HG03521 (cell line): ENCODE results near the gene RAB3D.
"Not testable (repeated sequence)": the region's sequence is repeated elsewhere in the genome, so short reads cannot be mapped to it uniquely, and the experiment has no call there.

Source experiments
- ATAC-seq: cut with Tn5 transposase; IDR thresholded peaks from one replicate; pipeline ENCODE4 v1.9.1; 2021; ENCODE audit warnings: mild to moderate bottlenecking, moderate library complexity; ENCODE audit not compliant: unreplicated experiment

The RAB3D gene

DNA sequence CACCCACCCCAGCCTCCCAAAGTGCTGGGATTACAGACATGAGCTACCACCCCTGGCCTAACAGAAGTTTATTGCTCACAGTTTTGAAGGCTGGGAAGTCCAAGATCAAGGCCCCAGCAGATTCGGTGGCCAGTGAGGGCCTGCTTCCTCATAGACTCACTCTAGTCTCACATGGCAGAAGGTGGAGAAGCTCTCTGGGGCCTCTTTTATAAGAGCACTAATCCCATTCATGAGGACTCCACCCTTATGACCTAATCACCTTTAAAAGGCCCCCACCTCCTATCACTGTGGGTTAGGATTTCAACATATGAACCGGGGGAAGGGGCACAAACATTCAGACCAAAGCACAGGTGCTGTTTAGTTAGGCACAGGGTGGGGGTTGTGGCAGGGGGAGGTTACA, 28.1 kb upstream of the RAB3D start:
- no peak for ATAC-seq

DNA sequence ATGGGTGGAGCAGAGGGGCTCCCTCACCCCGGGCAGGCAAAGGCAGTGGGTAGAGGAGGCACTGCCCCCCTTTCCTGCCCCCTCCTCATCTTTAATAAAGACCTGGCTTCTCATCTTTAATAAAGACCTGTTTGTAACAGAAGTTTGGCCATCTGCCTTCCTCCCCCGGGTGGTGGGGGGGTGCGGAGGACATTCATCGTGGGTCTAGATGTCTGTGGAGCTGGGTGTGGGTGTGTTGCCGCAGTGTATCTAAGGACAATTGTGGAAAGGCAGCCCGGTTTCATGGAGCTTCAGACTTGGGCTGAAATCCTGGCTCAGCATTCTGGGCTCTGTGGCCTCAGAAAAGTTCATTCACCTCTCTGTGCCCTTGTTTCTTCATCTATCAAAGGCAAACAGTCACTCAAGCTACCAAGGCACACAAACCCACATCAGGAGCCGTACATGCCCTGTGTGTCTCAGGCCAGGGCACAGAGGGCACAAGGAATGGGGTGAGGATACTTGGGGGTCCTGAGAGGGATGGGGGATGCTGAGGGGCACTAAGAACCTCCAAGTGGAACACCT, 26.2 kb upstream of the RAB3D start:
- no peak for ATAC-seq

GRCh38 chr19:11364935-11365334, 25.5 kb upstream of the RAB3D start:
- ATAC-seq, result no peak

GRCh38 chr19:11364296-11364904, 24.9 kb upstream of the RAB3D start:
- ATAC-seq, result no peak

- no peak for ATAC-seq
Measured at GRCh38 chr19:11363881-11364280, 24.4 kb upstream of the RAB3D start.

GRCh38 chr19:11361771-11362731, 22.6 kb upstream of the RAB3D start:
- ATAC-seq, result no peak

- ATAC-seq, result no peak
Measured at GRCh38 chr19:11361037-11361770, 21.7 kb upstream of the RAB3D start.

GRCh38 chr19:11359421-11359820, 20.0 kb upstream of the RAB3D start:
- no peak for ATAC-seq

DNA sequence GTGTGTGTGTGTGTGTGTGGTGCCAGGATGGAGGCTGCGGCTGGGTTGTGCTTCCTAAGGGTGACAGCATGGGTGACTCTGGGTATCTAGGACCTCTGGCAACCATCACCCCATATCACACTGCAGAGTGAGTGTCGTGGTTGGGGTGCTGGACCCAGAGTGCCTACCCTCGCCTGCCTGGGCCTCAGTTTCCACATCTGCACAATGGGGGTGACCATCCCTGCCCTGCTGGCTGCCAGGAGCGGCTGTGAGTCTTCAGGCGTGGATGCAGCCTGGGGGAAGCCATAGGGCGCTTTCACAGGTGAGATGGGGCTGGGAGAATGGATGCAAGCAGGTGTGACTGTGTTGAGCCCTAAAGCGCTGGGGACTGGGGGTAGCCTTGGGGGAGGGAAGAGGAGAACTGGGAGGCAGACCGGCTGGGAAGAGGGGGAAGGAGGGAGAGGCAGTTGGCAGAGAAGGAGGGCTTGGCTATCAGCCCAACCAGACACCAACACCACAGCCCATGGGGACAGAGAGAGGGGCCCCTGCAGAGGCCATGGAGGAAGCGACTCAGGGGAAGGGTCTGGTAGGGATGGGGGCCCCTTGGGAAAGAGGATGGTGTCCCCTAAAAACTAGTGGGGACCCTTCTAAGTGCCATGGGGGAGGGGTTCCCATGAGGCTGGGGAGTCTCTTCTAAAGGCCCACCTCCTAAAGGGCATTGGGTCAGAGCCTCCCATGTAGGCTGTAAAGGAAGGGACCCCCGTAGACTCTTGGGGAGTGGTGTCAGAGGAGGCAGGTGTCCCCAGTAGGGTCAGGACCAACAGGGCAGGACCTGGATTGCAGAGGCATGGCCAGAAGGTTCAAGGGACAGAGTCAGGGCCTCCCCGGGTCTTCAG, 17.5 kb upstream of the RAB3D start:
- ATAC-seq, result no peak

DNA sequence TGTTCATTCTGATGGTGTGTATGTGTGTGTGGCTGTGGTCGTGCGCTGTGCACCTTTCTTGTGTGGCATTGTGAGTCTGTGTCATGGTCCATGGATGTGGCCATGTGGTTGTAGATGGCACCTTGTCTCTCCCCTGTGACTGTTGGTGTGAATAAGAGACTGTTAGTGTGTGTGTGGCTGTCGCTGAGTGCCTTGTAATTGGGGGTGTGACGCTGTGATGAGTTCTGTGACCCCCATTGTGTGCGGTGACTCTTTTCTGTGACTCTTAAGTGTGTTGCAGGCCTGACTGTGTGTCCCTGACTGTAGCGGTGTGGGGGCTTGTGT, 16.6 kb upstream of the RAB3D start:
- ATAC-seq, result no peak

- no peak for ATAC-seq
Measured at GRCh38 chr19:11355160-11356073, 16.0 kb upstream of the RAB3D start, which contains the start of gene PLPPR2. Gene PLPPR2, plus strand, starts transcription at chr19:11355432. Its CDS starts 2,242 bp downstream, at chr19:11357674.

DNA sequence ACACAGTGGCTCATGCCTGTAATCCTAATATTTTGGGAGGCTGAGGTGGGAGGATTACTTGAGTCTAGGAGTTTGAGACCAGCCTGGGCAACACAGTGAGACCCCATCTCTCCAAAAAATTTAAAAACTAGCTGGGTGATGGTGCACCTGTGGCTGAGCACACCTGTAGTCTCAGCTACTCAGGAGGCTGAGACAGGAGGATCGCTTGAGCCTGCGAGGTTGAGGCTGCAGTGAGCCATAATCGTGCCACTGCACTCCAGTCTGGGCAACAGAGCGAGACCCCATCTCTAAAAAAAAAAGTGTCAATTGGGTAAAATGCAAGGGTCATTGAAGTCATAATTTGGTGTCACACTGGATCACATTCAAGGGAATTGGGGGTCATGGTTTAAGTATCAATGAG, 14.6 kb upstream of the RAB3D start:
- not testable (repeated sequence) for ATAC-seq

DNA sequence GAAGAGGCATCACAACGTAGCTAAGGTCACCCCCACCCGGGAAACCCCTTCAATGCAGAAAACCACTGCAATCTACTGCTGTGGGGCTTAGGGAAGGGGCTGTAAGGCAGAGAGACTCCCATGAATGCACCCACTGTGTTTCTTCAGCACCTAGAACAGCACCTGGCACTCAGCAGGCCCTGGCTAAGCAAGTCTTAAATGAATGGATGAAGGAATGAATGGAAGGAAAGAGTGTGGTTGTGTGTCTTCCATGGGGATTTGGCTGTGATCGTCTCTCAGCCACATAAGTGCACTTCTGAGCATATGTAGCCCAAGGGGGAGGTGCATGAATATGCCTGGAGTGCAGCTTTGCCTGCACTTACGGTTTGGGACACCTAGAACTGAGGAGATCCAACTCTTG, 9.7 kb upstream of the RAB3D start:
- ATAC-seq, result no peak

DNA sequence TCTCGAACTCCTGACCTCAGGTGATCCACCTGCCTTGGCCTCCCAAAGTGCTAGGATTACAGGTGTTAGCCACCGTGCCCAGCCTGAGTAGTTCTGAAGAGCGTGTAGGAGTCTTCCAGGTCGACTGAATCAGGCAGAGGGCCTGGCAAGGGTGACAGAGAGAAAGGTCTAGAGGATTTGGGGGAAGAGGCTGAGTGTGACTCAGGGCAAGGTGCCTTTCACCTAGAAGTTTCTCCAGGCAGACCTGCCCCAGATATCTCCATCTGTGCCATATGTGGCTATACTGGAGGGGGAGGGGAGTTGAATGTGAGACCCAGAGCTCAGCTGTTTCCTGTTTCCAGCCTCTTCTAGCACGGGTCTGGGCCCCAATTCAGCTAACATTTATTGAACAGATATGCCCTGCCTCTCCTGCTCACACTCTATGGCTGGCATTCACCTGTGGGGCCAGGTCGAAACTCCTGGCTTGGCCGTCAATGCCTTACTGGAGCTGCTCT, 8.1 kb upstream of the RAB3D start:
- no peak for ATAC-seq

GRCh38 chr19:11346104-11346940, 6.9 kb upstream of the RAB3D start, which contains the start of the genes CCDC159 and TMEM205:
Gene CCDC159, plus strand, starts transcription at chr19:11346519. Its CDS starts 88 bp downstream, at chr19:11346607.
Gene TMEM205, minus strand, starts transcription at chr19:11346268. Its CDS starts 649 bp downstream, at chr19:11345619.
- peak; percentile 91 for ATAC-seq

DNA sequence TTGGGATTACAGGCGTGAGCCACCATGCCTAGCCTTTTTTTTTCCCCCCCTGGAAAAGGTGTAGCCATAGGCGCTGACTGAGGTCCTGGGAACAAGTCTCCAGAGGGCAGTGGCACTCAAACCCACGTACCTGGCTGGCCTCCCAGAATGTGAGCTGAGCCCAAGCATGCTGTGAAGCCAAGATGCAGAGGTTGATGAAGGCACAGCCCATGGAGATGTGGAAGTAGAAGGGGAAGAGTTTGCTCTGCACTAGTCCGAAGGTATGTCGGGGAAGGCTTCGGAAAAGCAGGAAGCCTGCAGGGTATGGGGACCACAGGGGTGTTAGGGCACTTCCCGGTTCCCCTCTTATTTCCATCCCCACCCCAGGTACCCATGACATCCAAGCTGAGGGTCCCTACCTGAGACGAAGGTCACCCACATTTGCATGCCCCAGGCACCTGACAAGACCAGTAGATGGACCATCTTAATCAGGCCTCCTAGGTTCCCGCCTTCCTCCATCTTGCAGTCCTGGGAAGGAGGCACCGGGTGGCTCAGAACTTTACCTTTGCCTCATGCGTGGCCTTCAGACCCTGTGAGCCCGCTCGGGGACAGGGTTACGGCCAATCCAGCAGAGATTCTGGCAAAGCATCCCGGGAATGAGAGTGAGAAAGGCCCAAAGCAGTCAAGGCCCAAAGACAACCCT, 5.8 kb upstream of the RAB3D start:
- no peak for ATAC-seq

DNA sequence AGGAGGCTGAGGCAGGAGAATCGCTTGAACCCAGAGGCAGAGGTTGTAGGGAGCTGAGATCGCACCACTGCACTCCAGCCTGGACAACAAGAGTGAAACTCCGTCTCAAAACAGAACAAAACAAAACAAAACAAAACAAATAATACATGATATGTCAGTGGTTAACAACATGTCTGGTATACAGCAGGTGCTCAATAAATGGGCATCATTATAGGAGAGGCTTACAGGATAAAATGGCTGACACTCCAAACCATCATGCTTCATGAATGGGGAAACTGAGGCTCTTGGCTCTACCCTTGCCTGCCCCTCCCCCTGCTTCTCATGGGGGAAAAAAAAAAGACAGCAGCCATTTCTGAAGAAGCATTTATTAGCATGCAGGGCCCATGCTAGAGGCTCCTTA, 3.0 kb upstream of the RAB3D start:
- no peak for ATAC-seq
